Keratinocyte (primary cell): ENCODE results near the gene ECE1. TPM values are rescaled to one million over a fixed set of nuclear protein-coding genes. Genes with fewer than 3 reads are reported as not detected.
A peak's percentile ranks its signal among the peaks of the same experiment; 100 is the strongest.

Experiments used
- DNase-seq: peaks from one replicate; pipeline ENCODE4 v3.0.0-alpha.2; 2011; ENCODE audit warnings: low read depth, missing footprints, low spot score
- FAIRE-seq: peaks from 2 replicates; lab custom pipeline; 2011; peaks lifted over from hg19 to GRCh38; lab: Jason Lieb, UNC
- H2AFZ ChIP-seq: 2 replicates; pipeline ENCODE4 v1.6.0; 2012; ENCODE audit warnings: low read length, control low read depth, inconsistent platforms; ENCODE audit not compliant: control insufficient read depth
- H3K27ac ChIP-seq: 2 replicates; pipeline ENCODE4 v1.5.1; 2011; ENCODE audit warnings: low read length; ENCODE audit not compliant: control insufficient read depth, insufficient read depth
- H3K27me3 ChIP-seq: 3 replicates; pipeline ENCODE4 v1.6.0; 2011; ENCODE audit warnings: low read length; ENCODE audit not compliant: control insufficient read depth, insufficient read depth; ENCODE audit errors: extremely low read depth
- H3K36me3 ChIP-seq, 2 experiments: 2 replicates in 1 of 2; 3 replicates in 1 of 2; pipeline ENCODE4 v1.5.1; 2011; ENCODE audit warnings: low read length in 2 of 2, mild to moderate bottlenecking in 1 of 2; ENCODE audit not compliant: control insufficient read depth in 2 of 2, insufficient read depth in 2 of 2; ENCODE audit errors: extremely low read depth in 1 of 2
- H3K4me1 ChIP-seq: 3 replicates; pipeline ENCODE4 v1.5.1; 2011; ENCODE audit warnings: low read length; ENCODE audit not compliant: control insufficient read depth, insufficient read depth; ENCODE audit errors: extremely low read depth
- H3K4me2 ChIP-seq: 3 replicates; pipeline ENCODE4 v1.6.0; 2011; ENCODE audit warnings: low read depth, low read length; ENCODE audit not compliant: control insufficient read depth, insufficient read depth; ENCODE audit errors: extremely low read depth
- H3K4me3 ChIP-seq, 3 experiments: fragments of 200-600 bp in 1 of 3; sonication (generic) in 1 of 3; 2 replicates in 2 of 3; 3 replicates in 1 of 3; pipeline ENCODE4 v1.5.1; 2011 to 2016; ENCODE audit warnings: low read length in 3 of 3, mild to moderate bottlenecking in 3 of 3, control low read depth in 2 of 3, inconsistent platforms in 1 of 3, low read depth in 1 of 3, mixed read lengths in 1 of 3, mixed run types in 1 of 3, moderate library complexity in 1 of 3; ENCODE audit not compliant: control insufficient read depth in 2 of 3, insufficient read depth in 2 of 3; ENCODE audit errors: extremely low read depth in 1 of 3
- H3K79me2 ChIP-seq: 2 replicates; pipeline ENCODE4 v1.6.0; 2012; ENCODE audit warnings: low read length; ENCODE audit not compliant: control insufficient read depth, insufficient read depth
- H3K9ac ChIP-seq: 3 replicates; pipeline ENCODE4 v1.6.0; 2011; ENCODE audit warnings: low read length; ENCODE audit not compliant: control insufficient read depth, insufficient read depth; ENCODE audit errors: extremely low read depth
- H3K9me1 ChIP-seq: 3 replicates; pipeline ENCODE4 v1.6.0; 2011; ENCODE audit warnings: low read length; ENCODE audit not compliant: control insufficient read depth, insufficient read depth; ENCODE audit errors: extremely low read depth
- H3K9me3 ChIP-seq: 2 replicates; pipeline ENCODE4 v1.5.1; 2012; ENCODE audit warnings: low read depth, low read length; ENCODE audit not compliant: control insufficient read depth
- H4K20me1 ChIP-seq: 3 replicates; pipeline ENCODE4 v1.6.0; 2011; ENCODE audit warnings: low read length; ENCODE audit not compliant: control insufficient read depth, insufficient read depth; ENCODE audit errors: extremely low read depth
- CTCF ChIP-seq, 3 experiments: IDR thresholded peaks in 1 of 3; conservative IDR thresholded peaks in 1 of 3; optimal IDR thresholded peaks in 1 of 3; 2 replicates in 2 of 3; 3 replicates in 1 of 3; pipeline versions ENCODE3 to v1.5.1; 2011; ENCODE audit warnings: low read length in 3 of 3, mild to moderate bottlenecking in 3 of 3, moderate library complexity in 2 of 3, control low read depth in 1 of 3, inconsistent platforms in 1 of 3; ENCODE audit not compliant: insufficient read depth in 2 of 3; ENCODE audit errors: extremely low read depth in 1 of 3
- EZH2 ChIP-seq: IDR thresholded peaks from one replicate; pipeline ENCODE4 v1.6.1; 2012; ENCODE audit warnings: inconsistent platforms, mild to moderate bottlenecking, low read length, moderate library complexity
- dilution Hi-C: fragments of 300-500 bp; cut with MboI; formaldehyde crosslinking; loops from one replicate; pipeline ENCODE4 v1.7.0; 2020; ENCODE audit warnings: low sequenced_read_pairs; ENCODE audit not compliant: extremely low pct_ligation_motif_present
- polyA plus RNA-seq, 5 experiments: library from polyadenylated mRNA; depleted of rRNA in 3 of 5; stranded (reverse) in 3 of 5; stranded (forward) in 1 of 5; unstranded in 1 of 5; fragments of >200 nt; gene quantifications; 1 replicate in 1 of 5; 2 replicates in 3 of 5; 3 replicates in 1 of 5; pipeline versions ENCODE4 v1.2.1 to v1.2.3, GENCODE V29; 2011 to 2012; ENCODE audit warnings: missing spikeins in 2 of 5, low read depth in 1 of 5, low replicate concordance in 1 of 5

ECE1 gene
- polyA plus RNA-seq, 1 donor (not counting 4 experiments of a cell fraction or from before 2014, with no cell fraction given): 59.1 TPM

DNA sequence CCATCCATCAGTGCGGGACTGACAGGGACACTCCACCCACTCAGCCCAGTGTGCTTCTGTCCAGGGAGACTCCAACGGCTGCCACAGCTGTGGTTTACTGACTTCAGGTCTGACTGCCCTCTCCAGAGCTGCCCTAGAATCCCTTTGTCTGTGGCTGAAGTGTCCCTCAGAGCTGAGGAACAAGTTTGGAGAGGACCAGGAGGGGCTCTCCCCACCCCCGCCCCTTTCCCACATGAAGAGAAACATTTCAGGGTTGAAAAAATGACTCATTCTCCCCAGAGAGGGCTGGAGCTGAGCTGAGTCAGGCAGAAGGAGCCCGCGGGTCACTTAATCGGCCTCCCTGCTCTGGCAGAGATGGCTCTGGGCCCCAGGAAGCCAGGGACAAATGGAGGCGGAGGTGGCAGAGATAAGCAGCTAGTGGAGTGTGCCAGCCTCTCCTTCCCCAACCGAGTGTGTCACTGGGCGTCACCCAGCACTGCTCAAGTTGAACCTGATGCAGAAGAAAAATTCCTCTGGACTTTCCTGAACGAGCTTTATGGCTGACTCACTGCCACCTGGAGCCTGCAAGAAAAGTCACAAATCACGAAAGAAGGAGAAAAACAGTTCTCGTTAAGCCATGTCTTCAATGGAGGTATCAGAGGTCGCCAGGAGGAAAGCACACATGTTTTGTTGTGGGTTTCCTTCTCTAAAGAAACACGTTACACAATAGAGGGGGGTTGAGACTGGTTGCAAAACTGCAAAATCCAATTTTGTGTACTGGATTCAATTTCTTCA, 34.3 kb upstream of the ECE1 start:
- H3K27me3 ChIP-seq: no peaks in the 10 kb centered on the region
- DNase-seq: no peak
- dilution Hi-C loops: no loop called here
- H3K4me2 ChIP-seq: peak overlapping the region; percentile 76
- no peaks in the 10 kb centered on the region for H4K20me1 ChIP-seq
- H3K4me3 ChIP-seq: peak overlapping the region in 1 of 3 experiments; percentile 31
- TF ChIP-seq CTCF (optimal IDR thresholded peaks at IDR 0.05 in 1 of 3, IDR thresholded peaks at IDR 0.05 in 1 of 3, conservative IDR thresholded peaks at IDR 0.05 in 1 of 3; ENCODE audit: extremely low read depth in 1 of 3, insufficient read depth in 2 of 3, low read length in 3 of 3): no peak
- H3K4me1 ChIP-seq: peaks cover 26% of the 10 kb centered on the region
- peak overlapping the region; percentile 73 for H3K27ac ChIP-seq
- H3K9me3 ChIP-seq: no peaks in the 10 kb centered on the region
- H3K9ac ChIP-seq: peak overlapping the region; percentile 58
- FAIRE-seq: peak; percentile 71
- H2AFZ ChIP-seq: peak overlapping the region; percentile 19
- H3K36me3 ChIP-seq: no peaks in the 10 kb centered on the region
- H3K79me2 ChIP-seq: no peaks in the 10 kb centered on the region
- H3K9me1 ChIP-seq: no peaks in the 10 kb centered on the region

DNA sequence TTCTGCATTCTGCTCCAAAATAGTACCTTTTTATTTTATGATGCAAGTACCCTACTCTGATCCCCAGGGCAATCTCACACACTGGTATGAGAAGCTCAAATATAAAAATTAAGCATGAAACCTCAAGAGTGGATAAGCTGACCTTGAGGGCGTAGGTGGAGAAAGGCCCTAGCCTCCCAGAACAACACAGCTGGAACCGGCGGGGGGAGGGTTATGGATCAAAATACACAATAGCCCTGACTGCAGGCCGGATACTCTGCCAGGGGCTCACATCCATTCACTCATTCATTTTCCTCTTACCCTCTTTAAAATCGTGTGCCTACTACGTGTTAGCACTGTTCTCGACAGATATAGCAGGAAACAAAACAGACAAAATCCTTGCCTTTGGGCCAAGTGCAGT, 32.8 kb upstream of the ECE1 start:
- Histone ChIP-seq H3K4me3 (no peak overlapping the region), H3K9me1 (no peaks in the 10 kb centered on the region), H3K9ac (no peak overlapping the region), H4K20me1 (no peaks in the 10 kb centered on the region), H3K27ac (no peak overlapping the region), H3K9me3 (no peaks in the 10 kb centered on the region), H3K27me3 (no peaks in the 10 kb centered on the region), H3K36me3 (no peaks in the 10 kb centered on the region), H3K4me1 (peaks cover 20% of the 10 kb centered on the region), H3K4me2 (no peak overlapping the region), H2AFZ (no peak overlapping the region), H3K79me2 (no peaks in the 10 kb centered on the region)
- FAIRE-seq: no peak
- TF ChIP-seq CTCF (optimal IDR thresholded peaks at IDR 0.05 in 1 of 3, IDR thresholded peaks at IDR 0.05 in 1 of 3, conservative IDR thresholded peaks at IDR 0.05 in 1 of 3; ENCODE audit: extremely low read depth in 1 of 3, insufficient read depth in 2 of 3, low read length in 3 of 3) (no peak), EZH2 (no peak)
- DNase-seq: no peak
- dilution Hi-C loops: no loop called here
